IMR-90 (cell line): ENCODE data around the gene ACOX1. TPM values are rescaled to one million over a fixed set of nuclear protein-coding genes. Genes with fewer than 3 reads are reported as not detected.

Experiments used
- ATAC-seq: fragments of 200-7000 bp; cut with Tn5 transposase; 2 replicates; pipeline ENCODE4 v1.9.1; 2020; ENCODE audit warnings: low read depth, mild to moderate bottlenecking, moderate library complexity
- BruUV-seq: library from RNA; stranded (reverse); fragments of 400-500 nt; replicated peaks from 2 replicates; lab custom pipeline; 2021; lab: Mats Ljungman, UMichigan
- CTCF ChIA-PET: fragments of 300-600 bp; formaldehyde crosslinking; extraction: SDS; loops from one replicate; lab custom pipeline; 2021; ENCODE audit warnings: antibody characterized with exemption; lab: Yijun Ruan, JAX
- POLR2A ChIA-PET: fragments of 300-600 bp; sonication (Branson Sonifier 250); formaldehyde crosslinking; loops from one replicate; lab custom pipeline; 2022; ENCODE audit warnings: antibody characterized with exemption; ENCODE audit not compliant: unreplicated experiment; lab: Charles Lee
- DNase-seq: peaks from one replicate; pipeline ENCODE4 v3.0.0; 2013
- H2AFZ ChIP-seq: replicated peaks from 2 replicates; pipeline ENCODE3; 2013; ENCODE audit warnings: low read length, mild to moderate bottlenecking; ENCODE audit not compliant: poor library complexity
- H2AK5ac ChIP-seq: 2 replicates; pipeline ENCODE4 v1.6.1; 2013; ENCODE audit warnings: low read depth, low read length, inconsistent platforms
- H2AK9ac ChIP-seq: replicated peaks from 2 replicates; pipeline ENCODE3; 2013; ENCODE audit warnings: mild to moderate bottlenecking, low read depth, low read length, moderate library complexity; ENCODE audit not compliant: poor library complexity
- H2BK120ac ChIP-seq: 2 replicates; pipeline ENCODE4 v1.6.1; 2013; ENCODE audit warnings: low read depth, low read length, inconsistent platforms
- H2BK15ac ChIP-seq: 3 replicates; pipeline ENCODE4 v1.6.1; 2013; ENCODE audit warnings: low read depth, low read length, inconsistent platforms
- H2BK20ac ChIP-seq: 2 replicates; pipeline ENCODE4 v1.6.1; 2013; ENCODE audit warnings: low read depth, mild to moderate bottlenecking, inconsistent platforms, low read length, moderate library complexity
- H2BK5ac ChIP-seq: 2 replicates; pipeline ENCODE4 v1.6.1; 2013; ENCODE audit warnings: mild to moderate bottlenecking, low read depth, low read length, inconsistent platforms; ENCODE audit not compliant: poor library complexity, severe bottlenecking
- H3K14ac ChIP-seq: replicated peaks from 2 replicates; pipeline ENCODE4 v1.6.1; 2013; ENCODE audit warnings: low read depth, low read length, inconsistent platforms
- H3K18ac ChIP-seq: 2 replicates; pipeline ENCODE4 v1.6.1; 2013; ENCODE audit warnings: low read depth, low read length, control low read depth
- H3K23ac ChIP-seq: 2 replicates; pipeline ENCODE4 v1.6.1; 2013; ENCODE audit warnings: low read depth, low read length, inconsistent platforms
- H3K27ac ChIP-seq: 2 replicates; pipeline ENCODE4 v1.5.1; 2013; ENCODE audit warnings: mild to moderate bottlenecking, control low read depth, low read length; ENCODE audit not compliant: insufficient read depth
- H3K27me3 ChIP-seq: 2 replicates; pipeline ENCODE4 v1.6.1; 2013; ENCODE audit warnings: low read length; ENCODE audit not compliant: control insufficient read depth, insufficient read depth
- H3K36me3 ChIP-seq: 2 replicates; pipeline ENCODE4 v1.6.1; 2013; ENCODE audit warnings: low read length, mixed read lengths; ENCODE audit not compliant: control insufficient read depth, insufficient read depth
- H3K4ac ChIP-seq: 2 replicates; pipeline ENCODE4 v1.6.1; 2013; ENCODE audit warnings: low read depth, low read length, inconsistent platforms
- H3K4me1 ChIP-seq: 2 replicates; pipeline ENCODE4 v1.6.1; 2013; ENCODE audit warnings: low read length, mixed read lengths; ENCODE audit not compliant: control insufficient read depth, insufficient read depth
- H3K4me2 ChIP-seq: 2 replicates; pipeline ENCODE4 v1.6.1; 2013; ENCODE audit warnings: low read depth, mild to moderate bottlenecking, control low read depth, low read length, moderate library complexity
- H3K4me3 ChIP-seq: 2 replicates; pipeline ENCODE4 v1.5.1; 2013; ENCODE audit warnings: low read depth, mild to moderate bottlenecking, control low read depth, low read length, moderate library complexity; ENCODE audit not compliant: insufficient read depth
- H3K56ac ChIP-seq: 2 replicates; pipeline ENCODE4 v1.6.1; 2013; ENCODE audit warnings: low read length, inconsistent platforms; ENCODE audit not compliant: insufficient read depth; ENCODE audit errors: extremely low read depth
- H3K79me1 ChIP-seq, 2 experiments: 2 replicates each; pipeline ENCODE4 v1.6.1; 2013; ENCODE audit warnings: low read length in 2 of 2, inconsistent platforms in 1 of 2, low read depth in 1 of 2
- H3K9ac ChIP-seq: 2 replicates; pipeline ENCODE4 v1.6.1; 2013; ENCODE audit warnings: low read depth, low read length, control low read depth
- H3K9me1 ChIP-seq: 2 replicates; pipeline ENCODE4 v1.6.1; 2013; ENCODE audit warnings: low read length, inconsistent platforms; ENCODE audit not compliant: insufficient read depth
- H3K9me3 ChIP-seq: 2 replicates; pipeline ENCODE4 v1.6.1; 2013; ENCODE audit warnings: low read length; ENCODE audit not compliant: control insufficient read depth, insufficient read depth
- H4K20me1 ChIP-seq: 2 replicates; pipeline ENCODE4 v1.6.1; 2013; ENCODE audit warnings: low read length, inconsistent platforms; ENCODE audit not compliant: insufficient read depth
- H4K5ac ChIP-seq: 2 replicates; pipeline ENCODE4 v1.6.1; 2013; ENCODE audit warnings: mild to moderate bottlenecking, low read depth, low read length, control low read depth
- H4K8ac ChIP-seq, 2 experiments: 2 replicates each; pipeline ENCODE4 v1.6.1; 2013; ENCODE audit warnings: low read depth in 2 of 2, low read length in 2 of 2, control low read depth in 1 of 2, inconsistent platforms in 1 of 2
- H4K91ac ChIP-seq: 2 replicates; pipeline ENCODE4 v1.6.1; 2013; ENCODE audit warnings: low read depth, low read length, inconsistent platforms; ENCODE audit not compliant: insufficient read depth
- BHLHE40 ChIP-seq: fragments of 150-350 bp; IDR thresholded peaks from 2 replicates; pipeline ENCODE4 v1.6.1; 2016; ENCODE audit warnings: mild to moderate bottlenecking, low read depth, low read length
- CEBPB ChIP-seq: IDR thresholded peaks from 2 replicates; pipeline ENCODE4 v1.6.1; 2012; ENCODE audit warnings: low read depth, low read length, improper control_type of control experiment
- CHD1 ChIP-seq: IDR thresholded peaks from 2 replicates; pipeline ENCODE4 v1.6.1; 2012; ENCODE audit warnings: low read depth, low read length, improper control_type of control experiment
- ELK1 ChIP-seq: fragments of 150-350 bp; IDR thresholded peaks from 2 replicates; pipeline ENCODE4 v1.6.1; 2016; ENCODE audit warnings: low read depth, mild to moderate bottlenecking, low read length, moderate library complexity, borderline replicate concordance
- FOS ChIP-seq: fragments of 150-350 bp; IDR thresholded peaks from 2 replicates; pipeline ENCODE4 v1.6.1; 2016; ENCODE audit warnings: low read depth, low read length
- MAFK ChIP-seq: IDR thresholded peaks from 2 replicates; pipeline ENCODE4 v1.6.1; 2012; ENCODE audit warnings: low read depth, low read length, improper control_type of control experiment
- MAZ ChIP-seq: IDR thresholded peaks from 2 replicates; pipeline ENCODE4 v1.6.1; 2012; ENCODE audit warnings: low read depth, mild to moderate bottlenecking, low read length, improper control_type of control experiment, moderate library complexity, borderline replicate concordance
- MXI1 ChIP-seq: IDR thresholded peaks from 2 replicates; pipeline ENCODE4 v1.6.1; 2012; ENCODE audit warnings: low read depth, mild to moderate bottlenecking, low read length, moderate library complexity, borderline replicate concordance
- NFE2L2 ChIP-seq: fragments of 150-350 bp; IDR thresholded peaks from 2 replicates; pipeline ENCODE4 v1.6.1; 2016; ENCODE audit warnings: low read depth, mild to moderate bottlenecking, low read length
- POLR2A ChIP-seq: IDR thresholded peaks from 2 replicates; pipeline ENCODE4 v1.6.1; 2012; ENCODE audit warnings: mild to moderate bottlenecking, low read depth, low read length
- RAD21 ChIP-seq: IDR thresholded peaks from 2 replicates; pipeline ENCODE4 v1.6.1; 2012; ENCODE audit warnings: low read length, improper control_type of control experiment
- RCOR1 ChIP-seq: IDR thresholded peaks from 2 replicates; pipeline ENCODE4 v1.6.1; 2012; ENCODE audit warnings: mild to moderate bottlenecking, low read length, improper control_type of control experiment; ENCODE audit not compliant: insufficient replicate concordance
- RFX5 ChIP-seq: IDR thresholded peaks from 2 replicates; pipeline ENCODE4 v1.8.0; 2012; ENCODE audit warnings: low read depth, mild to moderate bottlenecking, low read length, moderate library complexity
- WGBS, 2 experiments: methylation state at CpG; one replicate each; pipeline versions ENCODE4 v1.1.5 to v1.1.7; 2013; ENCODE audit warnings: missing lambda C conversion rate in 2 of 2; ENCODE audit not compliant: insufficient read length in 1 of 2; ENCODE audit errors: extremely low coverage in 2 of 2; 5-methylcytosine and 5-hydroxymethylcytosine counted together
- dilution Hi-C: fragments of 300-500 bp; cut with HindIII; formaldehyde crosslinking; loops from one replicate; pipeline ENCODE4 v1.14.3; 2018; ENCODE audit warnings: low sequenced_read_pairs; ENCODE audit not compliant: unreplicated experiment
- in situ Hi-C: fragments of 300-500 bp; cut with MboI; formaldehyde crosslinking; loops from 3 replicates; pipeline ENCODE4 v1.14.3; 2019; ENCODE audit warnings: low sequenced_read_pairs, inconsistent platforms, mixed read lengths
- intact Hi-C: fragments of 100-400 bp; cut with micrococcal nuclease; formaldehyde crosslinking; loops from 2 replicates; pipeline ENCODE4 v1.10.0; 2022
- polyA plus RNA-seq, 3 experiments: library from polyadenylated mRNA; depleted of rRNA; stranded (reverse); fragments of >200 nt; gene quantifications; 2 replicates each; pipeline ENCODE4 v1.2.3, GENCODE V29; 2012; ENCODE audit warnings: low replicate concordance in 1 of 3
- total RNA-seq: library from RNA; depleted of rRNA; stranded (reverse); fragments of >200 nt; gene quantifications from 2 replicates; pipeline ENCODE4 v1.2.3, GENCODE V29; 2012
- TF ChIP-seq, protein P1 (sequence below): conservative IDR thresholded peaks from 2 replicates; pipeline ENCODE4 v1.5.1; 2012; ENCODE audit warnings: mild to moderate bottlenecking, low read depth, low read length, improper control_type of control experiment
- TF ChIP-seq, protein P2 (sequence below): fragments of 150-350 bp; IDR thresholded peaks from 2 replicates; pipeline ENCODE4 v1.6.1; 2017; ENCODE audit warnings: mild to moderate bottlenecking, antibody characterized with exemption, low read length, low read depth

Gene ACOX1
- total and polyA plus RNA-seq, 2 of the 4 experiments (the other 2 are of a cell fraction), result 16.1 to 94.8 TPM

- Histone ChIP-seq H3K79me1 (no peaks in the 10 kb centered on the region), H4K91ac (no peak overlapping the region), H2AK9ac (no peak overlapping the region), H2AK5ac (no peak overlapping the region), H3K4me2 (no peak overlapping the region), H3K27me3 (no peaks in the 10 kb centered on the region), H3K9me1 (peaks cover 5% of the 10 kb centered on the region; the same call in 1 of the 2 replicates), H3K9ac (no peak overlapping the region), H2BK5ac (no peak overlapping the region), H4K5ac (no peak overlapping the region), H3K14ac (no peak overlapping the region), H3K9me3 (no peaks in the 10 kb centered on the region), H4K20me1 (no peaks in the 10 kb centered on the region; the same call in 1 of the 2 replicates), H2BK20ac (no peak overlapping the region), H3K23ac (no peak overlapping the region), H2BK15ac (no peak overlapping the region), H3K36me3 (peaks cover 12% of the 10 kb centered on the region), H2BK120ac (no peak overlapping the region), H2AFZ (no peak overlapping the region), H3K4me3 (no peak overlapping the region), H4K8ac (no peak overlapping the region), H3K18ac (no peak overlapping the region), H3K56ac (no peak overlapping the region), H3K4ac (no peak overlapping the region), H3K4me1 (no peaks in the 10 kb centered on the region), H3K27ac (no peak overlapping the region)
- no peak for DNase-seq
- ChIA-PET POLR2A (no interaction called here), CTCF (no interaction called here)
- no peak for ATAC-seq
- WGBS, 2 experiments, result 83% methylated on average over 1 of the region's 4 CpGs; no CpG with 5 or more reads in 1 of the 2 experiments
- TF ChIP-seq, protein P1, sequence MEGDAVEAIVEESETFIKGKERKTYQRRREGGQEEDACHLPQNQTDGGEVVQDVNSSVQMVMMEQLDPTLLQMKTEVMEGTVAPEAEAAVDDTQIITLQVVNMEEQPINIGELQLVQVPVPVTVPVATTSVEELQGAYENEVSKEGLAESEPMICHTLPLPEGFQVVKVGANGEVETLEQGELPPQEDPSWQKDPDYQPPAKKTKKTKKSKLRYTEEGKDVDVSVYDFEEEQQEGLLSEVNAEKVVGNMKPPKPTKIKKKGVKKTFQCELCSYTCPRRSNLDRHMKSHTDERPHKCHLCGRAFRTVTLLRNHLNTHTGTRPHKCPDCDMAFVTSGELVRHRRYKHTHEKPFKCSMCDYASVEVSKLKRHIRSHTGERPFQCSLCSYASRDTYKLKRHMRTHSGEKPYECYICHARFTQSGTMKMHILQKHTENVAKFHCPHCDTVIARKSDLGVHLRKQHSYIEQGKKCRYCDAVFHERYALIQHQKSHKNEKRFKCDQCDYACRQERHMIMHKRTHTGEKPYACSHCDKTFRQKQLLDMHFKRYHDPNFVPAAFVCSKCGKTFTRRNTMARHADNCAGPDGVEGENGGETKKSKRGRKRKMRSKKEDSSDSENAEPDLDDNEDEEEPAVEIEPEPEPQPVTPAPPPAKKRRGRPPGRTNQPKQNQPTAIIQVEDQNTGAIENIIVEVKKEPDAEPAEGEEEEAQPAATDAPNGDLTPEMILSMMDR, result no peak
- no peak for TF ChIP-seq RCOR1
- no peak for TF ChIP-seq RFX5
- TF ChIP-seq MAZ, result no peak
- no peak for TF ChIP-seq NFE2L2
- TF ChIP-seq FOS, result no peak
- TF ChIP-seq MAFK, result no peak
- no peak for TF ChIP-seq CHD1
- TF ChIP-seq RAD21, result no peak
- no peak for TF ChIP-seq BHLHE40
- TF ChIP-seq, protein P2, sequence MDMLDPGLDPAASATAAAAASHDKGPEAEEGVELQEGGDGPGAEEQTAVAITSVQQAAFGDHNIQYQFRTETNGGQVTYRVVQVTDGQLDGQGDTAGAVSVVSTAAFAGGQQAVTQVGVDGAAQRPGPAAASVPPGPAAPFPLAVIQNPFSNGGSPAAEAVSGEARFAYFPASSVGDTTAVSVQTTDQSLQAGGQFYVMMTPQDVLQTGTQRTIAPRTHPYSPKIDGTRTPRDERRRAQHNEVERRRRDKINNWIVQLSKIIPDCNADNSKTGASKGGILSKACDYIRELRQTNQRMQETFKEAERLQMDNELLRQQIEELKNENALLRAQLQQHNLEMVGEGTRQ, result no peak
- TF ChIP-seq MXI1, result no peak
- TF ChIP-seq ELK1, result no peak
- TF ChIP-seq CEBPB, result no peak
- no peak for TF ChIP-seq POLR2A
- intact Hi-C loops, result no loop called here
- in situ Hi-C loops, result no loop called here
- dilution Hi-C loops, result no loop called here
- BruUV-seq, result no TSS peak
Observed at GRCh38 chr17:75926456-75926855, 52.5 kb downstream of the ACOX1 start.
